ENCODE measurements around the gene ZNF423. TPM values are rescaled to one million over a fixed set of nuclear protein-coding genes. Genes with fewer than 3 reads are reported as not detected.

Gene ZNF423
- polyA plus RNA-seq, 1 donor from 2014 or later, result 4.5 TPM

DNA sequence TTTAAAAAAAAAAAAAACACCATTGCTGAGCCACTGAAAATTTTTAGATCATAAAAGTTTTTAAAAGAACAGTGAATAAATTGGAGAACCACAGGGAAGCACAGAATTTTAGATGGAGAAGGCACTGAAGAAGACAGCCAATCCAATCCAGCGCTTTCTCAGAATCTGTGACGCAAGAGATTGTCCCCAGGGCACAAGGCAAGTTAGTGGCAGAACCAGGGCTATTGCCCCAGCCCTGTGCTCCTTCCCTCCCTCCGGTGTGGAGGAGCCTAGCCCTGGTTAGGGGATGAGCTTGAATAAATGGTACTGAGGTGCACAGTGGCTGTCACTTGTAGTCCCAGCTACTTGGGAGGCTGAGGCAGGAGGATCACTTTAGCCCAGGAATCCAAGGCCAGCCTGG lies 108.3 kb downstream of the ZNF423 start:
- H3K9ac ChIP-seq (ENCODE audit: low read length), result no peak overlapping the region
- no peaks in the 10 kb centered on the region for H3K9me3 ChIP-seq (ENCODE audit: low read length)
- no peaks in the 10 kb centered on the region for H3K9me2 ChIP-seq (ENCODE audit: insufficient read depth, low read length)
- no peaks in the 10 kb centered on the region for H3K36me3 ChIP-seq (ENCODE audit: insufficient read depth, low read length)
- H2AFZ ChIP-seq (ENCODE audit: low read depth, low read length), result no peak overlapping the region
- H3K79me2 ChIP-seq (replicated peaks; ENCODE audit: insufficient read depth, low read length), result peaks cover 15% of the 10 kb centered on the region
- TF ChIP-seq RAD21 (conservative IDR thresholded peaks at IDR 0.05) (no peak), SMC3 (conservative IDR thresholded peaks at IDR 0.05; ENCODE audit: poor library complexity) (no peak), POLR2AphosphoS5 (IDR thresholded peaks at IDR 0.05) (no peak), TAF1 (IDR thresholded peaks at IDR 0.05; ENCODE audit: low read depth) (no peak)
- TF ChIP-seq, protein P1, sequence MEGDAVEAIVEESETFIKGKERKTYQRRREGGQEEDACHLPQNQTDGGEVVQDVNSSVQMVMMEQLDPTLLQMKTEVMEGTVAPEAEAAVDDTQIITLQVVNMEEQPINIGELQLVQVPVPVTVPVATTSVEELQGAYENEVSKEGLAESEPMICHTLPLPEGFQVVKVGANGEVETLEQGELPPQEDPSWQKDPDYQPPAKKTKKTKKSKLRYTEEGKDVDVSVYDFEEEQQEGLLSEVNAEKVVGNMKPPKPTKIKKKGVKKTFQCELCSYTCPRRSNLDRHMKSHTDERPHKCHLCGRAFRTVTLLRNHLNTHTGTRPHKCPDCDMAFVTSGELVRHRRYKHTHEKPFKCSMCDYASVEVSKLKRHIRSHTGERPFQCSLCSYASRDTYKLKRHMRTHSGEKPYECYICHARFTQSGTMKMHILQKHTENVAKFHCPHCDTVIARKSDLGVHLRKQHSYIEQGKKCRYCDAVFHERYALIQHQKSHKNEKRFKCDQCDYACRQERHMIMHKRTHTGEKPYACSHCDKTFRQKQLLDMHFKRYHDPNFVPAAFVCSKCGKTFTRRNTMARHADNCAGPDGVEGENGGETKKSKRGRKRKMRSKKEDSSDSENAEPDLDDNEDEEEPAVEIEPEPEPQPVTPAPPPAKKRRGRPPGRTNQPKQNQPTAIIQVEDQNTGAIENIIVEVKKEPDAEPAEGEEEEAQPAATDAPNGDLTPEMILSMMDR (IDR thresholded peaks at IDR 0.05; ENCODE audit: poor library complexity, severe bottlenecking), result no peak
- TF ChIP-seq, protein P2, sequence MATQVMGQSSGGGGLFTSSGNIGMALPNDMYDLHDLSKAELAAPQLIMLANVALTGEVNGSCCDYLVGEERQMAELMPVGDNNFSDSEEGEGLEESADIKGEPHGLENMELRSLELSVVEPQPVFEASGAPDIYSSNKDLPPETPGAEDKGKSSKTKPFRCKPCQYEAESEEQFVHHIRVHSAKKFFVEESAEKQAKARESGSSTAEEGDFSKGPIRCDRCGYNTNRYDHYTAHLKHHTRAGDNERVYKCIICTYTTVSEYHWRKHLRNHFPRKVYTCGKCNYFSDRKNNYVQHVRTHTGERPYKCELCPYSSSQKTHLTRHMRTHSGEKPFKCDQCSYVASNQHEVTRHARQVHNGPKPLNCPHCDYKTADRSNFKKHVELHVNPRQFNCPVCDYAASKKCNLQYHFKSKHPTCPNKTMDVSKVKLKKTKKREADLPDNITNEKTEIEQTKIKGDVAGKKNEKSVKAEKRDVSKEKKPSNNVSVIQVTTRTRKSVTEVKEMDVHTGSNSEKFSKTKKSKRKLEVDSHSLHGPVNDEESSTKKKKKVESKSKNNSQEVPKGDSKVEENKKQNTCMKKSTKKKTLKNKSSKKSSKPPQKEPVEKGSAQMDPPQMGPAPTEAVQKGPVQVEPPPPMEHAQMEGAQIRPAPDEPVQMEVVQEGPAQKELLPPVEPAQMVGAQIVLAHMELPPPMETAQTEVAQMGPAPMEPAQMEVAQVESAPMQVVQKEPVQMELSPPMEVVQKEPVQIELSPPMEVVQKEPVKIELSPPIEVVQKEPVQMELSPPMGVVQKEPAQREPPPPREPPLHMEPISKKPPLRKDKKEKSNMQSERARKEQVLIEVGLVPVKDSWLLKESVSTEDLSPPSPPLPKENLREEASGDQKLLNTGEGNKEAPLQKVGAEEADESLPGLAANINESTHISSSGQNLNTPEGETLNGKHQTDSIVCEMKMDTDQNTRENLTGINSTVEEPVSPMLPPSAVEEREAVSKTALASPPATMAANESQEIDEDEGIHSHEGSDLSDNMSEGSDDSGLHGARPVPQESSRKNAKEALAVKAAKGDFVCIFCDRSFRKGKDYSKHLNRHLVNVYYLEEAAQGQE (IDR thresholded peaks at IDR 0.05; ENCODE audit: borderline replicate concordance), result no peak
- no peak overlapping the region for H3K4me3 ChIP-seq (ENCODE audit: low read length)
- no peak overlapping the region for H3K27ac ChIP-seq (ENCODE audit: low read length)
- H3F3A ChIP-seq (ENCODE audit: insufficient read depth, low read length, poor library complexity, severe bottlenecking), result no peaks in the 10 kb centered on the region
- no peaks in the 10 kb centered on the region for H3K27me3 ChIP-seq (ENCODE audit: insufficient read depth, low read depth, low read length)
- H3K4me2 ChIP-seq (ENCODE audit: low read length), result no peak overlapping the region
- H4K20me1 ChIP-seq (ENCODE audit: insufficient read depth), result no peaks in the 10 kb centered on the region

DNA sequence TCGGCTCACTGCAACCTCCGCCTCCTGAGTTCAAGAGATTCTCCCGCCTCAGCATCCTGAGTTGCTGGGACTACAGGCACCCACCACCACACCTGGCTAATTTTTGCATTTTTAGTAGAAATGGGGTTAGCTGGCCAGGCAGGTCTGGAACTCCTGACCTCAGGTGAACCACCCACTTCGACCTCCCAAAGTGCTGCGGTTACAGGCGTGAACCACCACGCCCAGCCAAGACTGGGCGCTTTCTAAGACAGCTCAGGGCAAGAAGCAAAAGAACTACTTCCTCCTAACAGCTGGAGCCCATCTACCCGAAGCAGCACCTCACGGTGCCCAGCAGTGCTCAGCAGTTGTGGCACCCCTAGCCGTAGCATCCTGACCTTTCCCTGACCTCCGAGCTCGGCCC lies 109.4 kb downstream of the ZNF423 start:
- TF ChIP-seq POLR2AphosphoS5 (IDR thresholded peaks at IDR 0.05) (no peak), EZH2 (IDR thresholded peaks at IDR 0.05; ENCODE audit: borderline replicate concordance, insufficient read depth, low read length, poor library complexity, severe bottlenecking) (no peak), SMC3 (conservative IDR thresholded peaks at IDR 0.05; ENCODE audit: poor library complexity) (no peak), MXI1 (conservative IDR thresholded peaks at IDR 0.05; ENCODE audit: poor library complexity, severe bottlenecking) (no peak), TAF1 (IDR thresholded peaks at IDR 0.05; ENCODE audit: low read depth) (no peak), RAD21 (conservative IDR thresholded peaks at IDR 0.05) (no peak), EP300 (conservative IDR thresholded peaks at IDR 0.05; ENCODE audit: poor library complexity, severe bottlenecking) (no peak)
- TF ChIP-seq, protein P1 (IDR thresholded peaks at IDR 0.05; ENCODE audit: poor library complexity, severe bottlenecking), result no peak
- TF ChIP-seq, protein P2 (IDR thresholded peaks at IDR 0.05; ENCODE audit: borderline replicate concordance), result no peak

More for the DNA sequence above, 109.4 kb downstream of the ZNF423 start:
- no peak overlapping the region for H3K4me2 ChIP-seq (ENCODE audit: low read length)
- no peak overlapping the region for H3K9ac ChIP-seq (ENCODE audit: low read length)
- no peaks in the 10 kb centered on the region for H4K20me1 ChIP-seq (ENCODE audit: insufficient read depth)
- H3F3A ChIP-seq (ENCODE audit: insufficient read depth, low read length, poor library complexity, severe bottlenecking), result no peaks in the 10 kb centered on the region
- no peaks in the 10 kb centered on the region for H3K27me3 ChIP-seq (ENCODE audit: insufficient read depth, low read depth, low read length)
- H2AFZ ChIP-seq (ENCODE audit: low read depth, low read length), result no peak overlapping the region
- H3K4me3 ChIP-seq (ENCODE audit: low read length), result no peak overlapping the region
- H3K9me2 ChIP-seq (ENCODE audit: insufficient read depth, low read length), result no peaks in the 10 kb centered on the region
- H3K9me3 ChIP-seq (ENCODE audit: low read length), result no peaks in the 10 kb centered on the region
- no peaks in the 10 kb centered on the region for H3K36me3 ChIP-seq (ENCODE audit: insufficient read depth, low read length)
- no peak overlapping the region for H3K27ac ChIP-seq (ENCODE audit: low read length)
- peaks cover 5% of the 10 kb centered on the region for H3K79me2 ChIP-seq (replicated peaks; ENCODE audit: insufficient read depth, low read length)
